ENCODE measurements around the gene SPC24. TPM values are rescaled to one million over a fixed set of nuclear protein-coding genes. Genes with fewer than 3 reads are reported as not detected.

The SPC24 gene
- polyA plus RNA-seq, 1 of the 3 experiments (the other 2 are of a cell fraction), result 18.9 TPM

DNA sequence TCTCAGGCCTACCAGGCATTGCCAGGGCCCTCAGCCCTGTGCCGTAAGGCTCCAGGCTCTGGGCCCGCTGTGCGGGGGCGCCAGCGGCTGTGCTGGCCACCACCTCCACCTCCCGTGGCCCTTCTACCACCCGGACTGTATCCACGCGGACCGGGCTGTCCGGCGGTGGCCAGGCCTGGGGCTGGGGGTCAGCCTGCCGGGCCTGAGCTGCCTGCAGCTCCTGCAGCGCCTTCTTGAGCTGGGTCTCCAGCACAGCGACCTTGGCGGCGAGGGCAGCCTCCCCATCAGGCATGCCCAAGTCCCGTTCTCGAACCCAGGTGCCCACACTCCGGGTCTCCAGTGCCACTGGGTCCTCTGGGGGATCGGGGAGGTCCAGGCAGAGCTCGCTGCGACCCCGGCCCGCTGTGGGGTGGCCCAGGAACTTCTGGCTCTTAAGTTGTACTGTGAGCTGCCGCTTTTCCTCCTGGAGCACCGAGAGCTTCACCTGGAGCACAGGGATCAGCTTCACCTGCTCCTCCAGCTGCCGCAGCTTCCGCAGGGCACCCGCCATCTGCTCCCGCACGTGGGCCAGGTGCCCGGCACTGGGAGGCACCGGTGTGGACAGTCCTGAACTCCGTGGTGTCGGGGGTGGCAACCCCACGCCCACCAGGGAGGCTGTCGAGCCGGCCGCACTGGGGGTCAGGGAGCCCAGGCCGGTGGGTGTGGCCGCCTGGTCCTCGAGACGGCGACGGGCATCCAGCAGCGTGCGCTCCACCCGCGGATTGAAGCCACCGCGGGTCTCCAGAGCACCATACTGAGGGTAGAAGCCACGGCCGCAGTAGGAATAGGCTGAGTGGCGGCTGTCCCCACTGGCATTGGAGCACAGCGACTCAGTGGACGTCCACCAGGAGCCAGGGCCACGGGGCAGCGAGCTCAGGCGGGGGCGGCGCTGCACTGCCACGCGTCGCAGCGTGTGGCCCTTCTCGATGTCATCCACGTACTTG, 37.7 kb upstream of the SPC24 start:
- Histone ChIP-seq H2AFZ (ENCODE audit: low read depth) (no peak overlapping the region), H3K27ac (ENCODE audit: low read depth in 2 of 2, low read length in 1 of 2) (no peak overlapping the region), H4K20me1 (ENCODE audit: insufficient read depth) (peaks cover 43% of the 10 kb centered on the region), H3K4me1 (ENCODE audit: control insufficient read depth in 1 of 2, insufficient read depth in 2 of 2, low read depth in 1 of 2, low read length in 1 of 2) (peaks cover 10 to 24% of the 10 kb centered on the region in 2 experiments; a peak in 1 of 4 replicates), H3K9me3 (no peaks in the 10 kb centered on the region), H3K4me3 (ENCODE audit: low read depth in 2 of 2, low read length in 1 of 2) (no peak overlapping the region), H3K9ac (no peak overlapping the region), H3F3A (replicated peaks; ENCODE audit: insufficient read depth) (peaks cover 17% of the 10 kb centered on the region), H3K36me3 (replicated peaks in 1 of 2; ENCODE audit: control insufficient read depth in 1 of 2, insufficient read depth in 2 of 2, low read length in 1 of 2) (peaks cover 29 to 36% of the 10 kb centered on the region in 2 experiments), H3K27me3 (ENCODE audit: insufficient read depth) (no peaks in the 10 kb centered on the region), H3K9me2 (no peaks in the 10 kb centered on the region), H3K4me2 (no peak overlapping the region), H3K79me2 (ENCODE audit: insufficient read depth) (peaks cover 78% of the 10 kb centered on the region)
- DNase-seq, result no peak
- TF ChIP-seq, protein P1, sequence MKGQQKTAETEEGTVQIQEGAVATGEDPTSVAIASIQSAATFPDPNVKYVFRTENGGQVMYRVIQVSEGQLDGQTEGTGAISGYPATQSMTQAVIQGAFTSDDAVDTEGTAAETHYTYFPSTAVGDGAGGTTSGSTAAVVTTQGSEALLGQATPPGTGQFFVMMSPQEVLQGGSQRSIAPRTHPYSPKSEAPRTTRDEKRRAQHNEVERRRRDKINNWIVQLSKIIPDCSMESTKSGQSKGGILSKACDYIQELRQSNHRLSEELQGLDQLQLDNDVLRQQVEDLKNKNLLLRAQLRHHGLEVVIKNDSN (IDR thresholded peaks at IDR 0.05; ENCODE audit: borderline replicate concordance, low read depth), result no peak
- no peak for TF ChIP-seq JUND (IDR thresholded peaks at IDR 0.05)
- TF ChIP-seq, protein P2, sequence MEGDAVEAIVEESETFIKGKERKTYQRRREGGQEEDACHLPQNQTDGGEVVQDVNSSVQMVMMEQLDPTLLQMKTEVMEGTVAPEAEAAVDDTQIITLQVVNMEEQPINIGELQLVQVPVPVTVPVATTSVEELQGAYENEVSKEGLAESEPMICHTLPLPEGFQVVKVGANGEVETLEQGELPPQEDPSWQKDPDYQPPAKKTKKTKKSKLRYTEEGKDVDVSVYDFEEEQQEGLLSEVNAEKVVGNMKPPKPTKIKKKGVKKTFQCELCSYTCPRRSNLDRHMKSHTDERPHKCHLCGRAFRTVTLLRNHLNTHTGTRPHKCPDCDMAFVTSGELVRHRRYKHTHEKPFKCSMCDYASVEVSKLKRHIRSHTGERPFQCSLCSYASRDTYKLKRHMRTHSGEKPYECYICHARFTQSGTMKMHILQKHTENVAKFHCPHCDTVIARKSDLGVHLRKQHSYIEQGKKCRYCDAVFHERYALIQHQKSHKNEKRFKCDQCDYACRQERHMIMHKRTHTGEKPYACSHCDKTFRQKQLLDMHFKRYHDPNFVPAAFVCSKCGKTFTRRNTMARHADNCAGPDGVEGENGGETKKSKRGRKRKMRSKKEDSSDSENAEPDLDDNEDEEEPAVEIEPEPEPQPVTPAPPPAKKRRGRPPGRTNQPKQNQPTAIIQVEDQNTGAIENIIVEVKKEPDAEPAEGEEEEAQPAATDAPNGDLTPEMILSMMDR (IDR thresholded peaks at IDR 0.05), result no peak
- ChIA-PET CTCF (interaction anchor here (1.4 kb wide), 1 partner anchor 11 kb away, joined by 4 read pairs; no protein-coding TSS in a partner anchor), POLR2A (no interaction called here)
- 97% methylated on average over 38 of the region's 68 CpGs for WGBS (ENCODE audit: low lambda C conversion rate)

DNA sequence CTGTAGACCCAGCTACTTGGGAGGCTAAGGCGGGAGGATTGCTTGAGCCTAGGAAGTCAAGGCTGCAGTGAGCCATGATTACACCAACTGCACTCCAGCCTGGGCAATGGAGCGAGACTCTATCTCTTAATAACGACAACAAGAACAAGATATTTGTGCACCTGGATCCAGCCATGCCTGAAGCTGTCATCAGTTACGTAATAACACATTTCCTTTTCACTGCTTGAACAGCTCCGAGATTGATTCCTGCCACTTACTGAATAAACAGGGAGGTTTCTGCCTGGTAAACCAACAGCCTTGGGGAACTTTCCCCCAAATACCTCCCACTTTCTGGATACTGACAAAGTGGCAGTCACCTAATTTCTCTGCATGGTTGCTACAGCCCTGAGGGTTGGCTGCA, 36.4 kb upstream of the SPC24 start:
- POLR2A ChIA-PET, result no interaction called here
- Histone ChIP-seq H3K4me1 (ENCODE audit: control insufficient read depth in 1 of 2, insufficient read depth in 2 of 2, low read depth in 1 of 2, low read length in 1 of 2) (peaks cover 5 to 24% of the 10 kb centered on the region in 2 experiments; a peak in 1 of 4 replicates), H4K20me1 (ENCODE audit: insufficient read depth) (peaks cover 47% of the 10 kb centered on the region), H3K27me3 (ENCODE audit: insufficient read depth) (no peaks in the 10 kb centered on the region), H3K9ac (no peak overlapping the region), H3K9me3 (no peaks in the 10 kb centered on the region), H3K9me2 (no peaks in the 10 kb centered on the region), H3K27ac (ENCODE audit: low read depth in 2 of 2, low read length in 1 of 2) (no peak overlapping the region), H3K36me3 (replicated peaks in 1 of 2; ENCODE audit: control insufficient read depth in 1 of 2, insufficient read depth in 2 of 2, low read length in 1 of 2) (peaks cover 36 to 44% of the 10 kb centered on the region in 2 experiments), H3K4me3 (ENCODE audit: low read depth in 2 of 2, low read length in 1 of 2) (no peak overlapping the region), H3F3A (replicated peaks; ENCODE audit: insufficient read depth) (peaks cover 13% of the 10 kb centered on the region), H3K4me2 (peak overlapping the region; percentile 8; the same call in 1 of the 2 replicates), H2AFZ (ENCODE audit: low read depth) (no peak overlapping the region), H3K79me2 (ENCODE audit: insufficient read depth) (peaks cover 87% of the 10 kb centered on the region)
- no peak for DNase-seq
- CTCF ChIA-PET, result interaction anchor here (0.7 to 1.3 kb wide), 2 partner anchors 28 to 54 kb away, joined by 3 read pairs; no protein-coding TSS in a partner anchor
- 87% methylated on average over 5 of the region's 5 CpGs for WGBS (ENCODE audit: low lambda C conversion rate)
- no peak for TF ChIP-seq MXI1 (IDR thresholded peaks at IDR 0.05; ENCODE audit: low read depth, low read length)
- TF ChIP-seq, protein P3, sequence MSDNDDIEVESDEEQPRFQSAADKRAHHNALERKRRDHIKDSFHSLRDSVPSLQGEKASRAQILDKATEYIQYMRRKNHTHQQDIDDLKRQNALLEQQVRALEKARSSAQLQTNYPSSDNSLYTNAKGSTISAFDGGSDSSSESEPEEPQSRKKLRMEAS (IDR thresholded peaks at IDR 0.05; ENCODE audit: low read depth), result no peak
- TF ChIP-seq EZH2phosphoT487 (IDR thresholded peaks at IDR 0.05; ENCODE audit: borderline replicate concordance, low read depth), result no peak
- no peak for TF ChIP-seq RAD21 (IDR thresholded peaks at IDR 0.05; ENCODE audit: low read length)
- TF ChIP-seq EP300 (IDR thresholded peaks at IDR 0.05; ENCODE audit: borderline replicate concordance in 1 of 2, low read depth in 1 of 2, low read length in 1 of 2), result no peak
- TF ChIP-seq, protein P4, sequence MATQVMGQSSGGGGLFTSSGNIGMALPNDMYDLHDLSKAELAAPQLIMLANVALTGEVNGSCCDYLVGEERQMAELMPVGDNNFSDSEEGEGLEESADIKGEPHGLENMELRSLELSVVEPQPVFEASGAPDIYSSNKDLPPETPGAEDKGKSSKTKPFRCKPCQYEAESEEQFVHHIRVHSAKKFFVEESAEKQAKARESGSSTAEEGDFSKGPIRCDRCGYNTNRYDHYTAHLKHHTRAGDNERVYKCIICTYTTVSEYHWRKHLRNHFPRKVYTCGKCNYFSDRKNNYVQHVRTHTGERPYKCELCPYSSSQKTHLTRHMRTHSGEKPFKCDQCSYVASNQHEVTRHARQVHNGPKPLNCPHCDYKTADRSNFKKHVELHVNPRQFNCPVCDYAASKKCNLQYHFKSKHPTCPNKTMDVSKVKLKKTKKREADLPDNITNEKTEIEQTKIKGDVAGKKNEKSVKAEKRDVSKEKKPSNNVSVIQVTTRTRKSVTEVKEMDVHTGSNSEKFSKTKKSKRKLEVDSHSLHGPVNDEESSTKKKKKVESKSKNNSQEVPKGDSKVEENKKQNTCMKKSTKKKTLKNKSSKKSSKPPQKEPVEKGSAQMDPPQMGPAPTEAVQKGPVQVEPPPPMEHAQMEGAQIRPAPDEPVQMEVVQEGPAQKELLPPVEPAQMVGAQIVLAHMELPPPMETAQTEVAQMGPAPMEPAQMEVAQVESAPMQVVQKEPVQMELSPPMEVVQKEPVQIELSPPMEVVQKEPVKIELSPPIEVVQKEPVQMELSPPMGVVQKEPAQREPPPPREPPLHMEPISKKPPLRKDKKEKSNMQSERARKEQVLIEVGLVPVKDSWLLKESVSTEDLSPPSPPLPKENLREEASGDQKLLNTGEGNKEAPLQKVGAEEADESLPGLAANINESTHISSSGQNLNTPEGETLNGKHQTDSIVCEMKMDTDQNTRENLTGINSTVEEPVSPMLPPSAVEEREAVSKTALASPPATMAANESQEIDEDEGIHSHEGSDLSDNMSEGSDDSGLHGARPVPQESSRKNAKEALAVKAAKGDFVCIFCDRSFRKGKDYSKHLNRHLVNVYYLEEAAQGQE (IDR thresholded peaks at IDR 0.05; ENCODE audit: low read depth, low read length), result no peak
- no peak for TF ChIP-seq FOXM1 (IDR thresholded peaks at IDR 0.05; ENCODE audit: low read depth)
- no peak for TF ChIP-seq FOXJ3 (CRISPR knock-in tag; IDR thresholded peaks at IDR 0.05)
- TF ChIP-seq ELF1 (IDR thresholded peaks at IDR 0.05), result no peak
- TF ChIP-seq NRF1 (IDR thresholded peaks at IDR 0.05; ENCODE audit: low read depth, low read length), result no peak
- no peak for TF ChIP-seq RXRA (IDR thresholded peaks at IDR 0.05; ENCODE audit: borderline replicate concordance, low read depth)
- TF ChIP-seq CHD2 (IDR thresholded peaks at IDR 0.05; ENCODE audit: low read length, partially characterized antibody), result no peak
- no peak for TF ChIP-seq YY1 (IDR thresholded peaks at IDR 0.05; ENCODE audit: low read depth)
- no peak for TF ChIP-seq JUND (IDR thresholded peaks at IDR 0.05)
